Measurements from ENCODE around the gene EFHD1.

The EFHD1 gene

DNA sequence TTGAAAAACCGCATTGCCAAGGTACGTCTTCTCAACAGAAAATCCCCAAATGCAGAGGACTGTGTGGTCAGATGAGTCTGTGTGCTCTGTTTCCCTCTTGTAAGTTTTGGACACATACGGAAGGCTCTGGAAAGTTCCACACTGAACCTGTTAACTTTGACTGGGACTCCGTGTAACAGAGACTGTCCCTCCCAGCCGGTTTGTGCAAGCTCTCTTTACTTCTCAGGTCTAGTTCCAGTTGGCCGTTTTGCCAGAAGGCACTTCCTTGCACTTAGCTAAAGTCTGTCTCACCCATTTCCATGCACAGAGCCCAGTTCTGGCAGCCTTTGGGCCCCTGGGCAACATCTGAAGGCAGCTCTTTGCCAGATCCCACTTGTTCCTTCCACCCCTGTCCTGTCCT, 22.0 kb downstream of the EFHD1 start:
- no peaks in the 10 kb centered on the region for H3K9me3 ChIP-seq (ENCODE audit: control insufficient read depth in 1 of 2, low read length in 2 of 2)
- no peaks in the 10 kb centered on the region for H3K36me3 ChIP-seq (ENCODE audit: control insufficient read depth in 1 of 2, insufficient read depth in 2 of 2, low read length in 2 of 2)
- H3K4me1 ChIP-seq (ENCODE audit: control insufficient read depth in 1 of 2, insufficient read depth in 2 of 2, low read length in 2 of 2): no peaks in the 10 kb centered on the region
- no peak overlapping the region for H3K27ac ChIP-seq (ENCODE audit: low read length)
- no peaks in the 10 kb centered on the region for H3K27me3 ChIP-seq (ENCODE audit: low read depth, low read length)
- H3K4me3 ChIP-seq (ENCODE audit: low read depth in 1 of 2, low read length in 2 of 2): no peak overlapping the region

GRCh38 chr2:232658217-232658785, 24.9 kb downstream of the EFHD1 start:
- H3K9me3 ChIP-seq (ENCODE audit: control insufficient read depth in 1 of 2, low read length in 2 of 2): no peaks in the 10 kb centered on the region
- H3K4me3 ChIP-seq (ENCODE audit: low read depth in 1 of 2, low read length in 2 of 2): no peak overlapping the region
- no peaks in the 10 kb centered on the region for H3K27me3 ChIP-seq (ENCODE audit: low read depth, low read length)
- no peaks in the 10 kb centered on the region for H3K4me1 ChIP-seq (ENCODE audit: control insufficient read depth in 1 of 2, insufficient read depth in 2 of 2, low read length in 2 of 2)
- H3K27ac ChIP-seq (ENCODE audit: low read length): no peak overlapping the region
- H3K36me3 ChIP-seq (ENCODE audit: control insufficient read depth in 1 of 2, insufficient read depth in 2 of 2, low read length in 2 of 2): no peaks in the 10 kb centered on the region

DNA sequence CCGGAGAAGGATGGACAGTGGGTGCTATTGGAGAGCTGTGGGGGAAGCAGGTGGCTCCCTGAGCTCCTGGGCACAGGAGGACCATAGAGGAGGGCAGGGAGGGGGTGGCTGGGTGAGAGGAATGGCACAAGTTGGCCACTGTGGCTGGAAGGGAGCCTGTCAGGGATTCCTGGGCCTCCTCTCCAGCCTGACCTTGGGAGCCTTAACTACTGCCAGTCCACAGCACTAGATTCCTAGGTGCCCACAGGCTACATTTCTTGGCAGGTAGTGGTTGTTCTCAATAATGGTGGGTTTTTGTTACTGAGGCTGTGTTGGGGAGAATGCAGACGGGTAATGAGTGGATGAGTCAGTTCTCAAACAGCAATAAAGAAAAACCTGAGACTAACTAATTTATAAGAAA, 26.0 kb downstream of the EFHD1 start:
- H3K4me1 ChIP-seq (ENCODE audit: control insufficient read depth in 1 of 2, insufficient read depth in 2 of 2, low read length in 2 of 2): no peaks in the 10 kb centered on the region
- no peak overlapping the region for H3K27ac ChIP-seq (ENCODE audit: low read length)

GRCh38 chr2:232662486-232663260, 29.3 kb downstream of the EFHD1 start:
- Histone ChIP-seq H3K36me3 (ENCODE audit: control insufficient read depth in 1 of 2, insufficient read depth in 2 of 2, low read length in 2 of 2) (no peaks in the 10 kb centered on the region), H3K4me1 (ENCODE audit: control insufficient read depth in 1 of 2, insufficient read depth in 2 of 2, low read length in 2 of 2) (no peaks in the 10 kb centered on the region), H3K9me3 (ENCODE audit: control insufficient read depth in 1 of 2, low read length in 2 of 2) (no peaks in the 10 kb centered on the region), H3K27me3 (ENCODE audit: low read depth, low read length) (no peaks in the 10 kb centered on the region), H3K27ac (ENCODE audit: low read length) (no peak overlapping the region), H3K4me3 (ENCODE audit: low read depth in 1 of 2, low read length in 2 of 2) (no peak overlapping the region)

More for the DNA sequence above, 26.0 kb downstream of the EFHD1 start:
- Histone ChIP-seq H3K36me3 (ENCODE audit: control insufficient read depth in 1 of 2, insufficient read depth in 2 of 2, low read length in 2 of 2) (no peaks in the 10 kb centered on the region), H3K27me3 (ENCODE audit: low read depth, low read length) (no peaks in the 10 kb centered on the region), H3K4me3 (ENCODE audit: low read depth in 1 of 2, low read length in 2 of 2) (no peak overlapping the region), H3K9me3 (ENCODE audit: control insufficient read depth in 1 of 2, low read length in 2 of 2) (no peaks in the 10 kb centered on the region)

- Histone ChIP-seq H3K27ac (ENCODE audit: low read length) (no peak overlapping the region), H3K27me3 (ENCODE audit: low read depth, low read length) (no peaks in the 10 kb centered on the region), H3K4me3 (ENCODE audit: low read depth in 1 of 2, low read length in 2 of 2) (no peak overlapping the region), H3K36me3 (ENCODE audit: control insufficient read depth in 1 of 2, insufficient read depth in 2 of 2, low read length in 2 of 2) (no peaks in the 10 kb centered on the region), H3K9me3 (ENCODE audit: control insufficient read depth in 1 of 2, low read length in 2 of 2) (no peaks in the 10 kb centered on the region), H3K4me1 (ENCODE audit: control insufficient read depth in 1 of 2, insufficient read depth in 2 of 2, low read length in 2 of 2) (peaks cover 0 to 5% of the 10 kb centered on the region in 2 donors)
Measured at GRCh38 chr2:232666051-232666805, 32.8 kb downstream of the EFHD1 start.

DNA sequence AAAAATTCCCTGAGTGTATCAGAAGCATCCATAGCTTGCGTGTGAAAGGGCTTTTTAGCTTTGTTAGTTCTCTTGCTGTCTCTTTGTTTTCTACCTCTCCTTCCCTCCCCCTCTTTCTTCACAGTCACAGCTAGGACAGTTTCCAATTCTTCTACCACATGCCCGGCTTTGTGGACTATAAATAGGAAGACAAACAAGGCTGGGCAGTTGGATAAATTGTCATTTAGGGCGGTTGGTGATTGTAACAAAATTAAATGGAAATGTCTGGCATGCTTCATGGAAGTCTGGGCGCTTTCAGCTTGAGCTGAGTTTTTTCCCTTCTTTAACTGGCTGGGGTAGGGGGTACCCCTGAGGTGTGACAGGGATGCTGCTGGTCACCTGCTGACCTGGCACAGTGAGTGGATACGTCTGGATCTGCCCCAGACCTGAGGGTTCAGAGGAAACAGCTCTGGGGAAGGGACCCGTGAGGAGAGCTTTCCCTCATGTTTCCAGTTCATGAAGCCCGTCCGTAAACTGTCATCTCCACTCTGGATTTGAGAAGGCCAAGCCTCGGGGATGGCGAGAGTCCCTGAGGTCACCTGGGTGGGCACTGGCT, 34.7 kb downstream of the EFHD1 start:
- peaks cover 0 to 5% of the 10 kb centered on the region in 2 donors for H3K4me1 ChIP-seq (ENCODE audit: control insufficient read depth in 1 of 2, insufficient read depth in 2 of 2, low read length in 2 of 2)
- H3K36me3 ChIP-seq (ENCODE audit: control insufficient read depth in 1 of 2, insufficient read depth in 2 of 2, low read length in 2 of 2): no peaks in the 10 kb centered on the region
- H3K4me3 ChIP-seq (ENCODE audit: low read depth in 1 of 2, low read length in 2 of 2): no peak overlapping the region
- H3K27ac ChIP-seq (ENCODE audit: low read length): no peak overlapping the region
- no peaks in the 10 kb centered on the region for H3K9me3 ChIP-seq (ENCODE audit: control insufficient read depth in 1 of 2, low read length in 2 of 2)
- no peaks in the 10 kb centered on the region for H3K27me3 ChIP-seq (ENCODE audit: low read depth, low read length)

GRCh38 chr2:232668805-232669444, 35.5 kb downstream of the EFHD1 start:
- Histone ChIP-seq H3K27ac (ENCODE audit: low read length) (no peak overlapping the region), H3K36me3 (ENCODE audit: control insufficient read depth in 1 of 2, insufficient read depth in 2 of 2, low read length in 2 of 2) (no peaks in the 10 kb centered on the region), H3K4me3 (ENCODE audit: low read depth in 1 of 2, low read length in 2 of 2) (no peak overlapping the region), H3K27me3 (ENCODE audit: low read depth, low read length) (no peaks in the 10 kb centered on the region), H3K9me3 (ENCODE audit: control insufficient read depth in 1 of 2, low read length in 2 of 2) (no peaks in the 10 kb centered on the region), H3K4me1 (ENCODE audit: control insufficient read depth in 1 of 2, insufficient read depth in 2 of 2, low read length in 2 of 2) (peaks cover 0 to 5% of the 10 kb centered on the region in 2 donors)

- no peaks in the 10 kb centered on the region for H3K36me3 ChIP-seq (ENCODE audit: control insufficient read depth in 1 of 2, insufficient read depth in 2 of 2, low read length in 2 of 2)
- no peak overlapping the region for H3K27ac ChIP-seq (ENCODE audit: low read length)
- H3K4me1 ChIP-seq (ENCODE audit: control insufficient read depth in 1 of 2, insufficient read depth in 2 of 2, low read length in 2 of 2): peaks cover 0 to 5% of the 10 kb centered on the region in 2 donors
- no peak overlapping the region for H3K4me3 ChIP-seq (ENCODE audit: low read depth in 1 of 2, low read length in 2 of 2)
- H3K9me3 ChIP-seq (ENCODE audit: control insufficient read depth in 1 of 2, low read length in 2 of 2): no peaks in the 10 kb centered on the region
- H3K27me3 ChIP-seq (ENCODE audit: low read depth, low read length): no peaks in the 10 kb centered on the region
Measured at GRCh38 chr2:232672588-232672987, 39.2 kb downstream of the EFHD1 start.

DNA sequence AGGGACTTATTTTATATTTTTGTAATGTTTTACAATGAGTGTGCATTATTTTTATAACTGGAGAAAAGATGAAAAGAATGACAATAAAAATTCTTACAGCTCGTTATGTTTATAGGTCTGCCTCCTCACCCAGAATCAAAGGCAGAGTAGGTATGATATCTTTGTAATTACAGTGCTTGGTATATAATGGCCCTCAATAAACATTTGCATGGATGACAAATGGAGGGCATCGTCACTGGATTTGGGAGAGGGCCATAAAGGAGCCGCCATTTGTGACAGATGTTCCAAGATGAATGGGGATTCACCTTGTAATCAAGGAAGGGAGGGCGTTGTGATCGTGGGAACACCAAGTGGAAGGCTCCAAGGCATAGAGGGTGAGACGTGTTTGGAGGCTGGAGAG, 41.1 kb downstream of the EFHD1 start:
- Histone ChIP-seq H3K4me1 (ENCODE audit: control insufficient read depth in 1 of 2, insufficient read depth in 2 of 2, low read length in 2 of 2) (no peaks in the 10 kb centered on the region), H3K27ac (ENCODE audit: low read length) (no peak overlapping the region), H3K36me3 (ENCODE audit: control insufficient read depth in 1 of 2, insufficient read depth in 2 of 2, low read length in 2 of 2) (no peaks in the 10 kb centered on the region), H3K4me3 (ENCODE audit: low read depth in 1 of 2, low read length in 2 of 2) (no peak overlapping the region), H3K9me3 (ENCODE audit: control insufficient read depth in 1 of 2, low read length in 2 of 2) (no peaks in the 10 kb centered on the region), H3K27me3 (ENCODE audit: low read depth, low read length) (no peaks in the 10 kb centered on the region)

DNA sequence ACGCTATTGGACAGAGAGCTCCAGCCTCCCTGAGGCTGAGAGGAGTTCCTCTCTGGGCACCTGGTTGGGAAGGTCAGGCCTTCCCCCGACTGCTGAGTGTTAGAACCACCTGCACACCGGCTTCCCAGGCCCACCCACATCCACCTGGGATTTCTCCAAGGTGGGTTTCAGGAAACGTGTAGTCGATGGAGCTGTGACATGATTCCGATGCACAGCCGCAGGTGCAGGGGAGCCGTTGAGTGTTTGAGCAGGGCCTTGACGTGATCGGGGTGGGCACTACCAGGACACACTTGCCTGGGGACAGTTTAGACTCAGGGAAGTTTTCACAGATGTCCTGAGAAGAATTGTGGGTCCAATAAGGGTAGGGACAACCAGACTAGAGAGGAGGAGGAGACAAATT, 42.0 kb downstream of the EFHD1 start:
- Histone ChIP-seq H3K4me1 (ENCODE audit: control insufficient read depth in 1 of 2, insufficient read depth in 2 of 2, low read length in 2 of 2) (no peaks in the 10 kb centered on the region), H3K4me3 (ENCODE audit: low read depth in 1 of 2, low read length in 2 of 2) (no peak overlapping the region), H3K27ac (ENCODE audit: low read length) (no peak overlapping the region), H3K9me3 (ENCODE audit: control insufficient read depth in 1 of 2, low read length in 2 of 2) (no peaks in the 10 kb centered on the region), H3K27me3 (ENCODE audit: low read depth, low read length) (no peaks in the 10 kb centered on the region), H3K36me3 (ENCODE audit: control insufficient read depth in 1 of 2, insufficient read depth in 2 of 2, low read length in 2 of 2) (no peaks in the 10 kb centered on the region)

DNA sequence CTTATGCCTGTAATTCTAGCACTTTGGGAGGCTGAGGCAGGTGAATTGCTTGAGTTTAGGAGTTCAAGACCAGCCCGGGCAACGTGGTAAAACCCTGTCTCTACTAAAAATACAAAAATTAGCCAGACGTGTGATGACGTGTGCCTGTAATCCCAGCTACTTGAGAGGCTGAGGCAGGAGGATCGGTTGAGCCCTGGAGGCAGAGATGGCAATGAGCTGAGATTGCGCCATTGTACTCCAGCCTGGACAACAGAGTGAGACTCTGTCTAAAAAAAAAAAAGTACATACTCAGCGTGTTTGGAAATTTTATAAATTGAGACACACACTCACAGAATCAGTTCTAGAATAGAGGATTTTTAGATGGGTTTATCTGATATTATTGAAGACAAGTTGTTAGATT, 46.6 kb downstream of the EFHD1 start:
- Histone ChIP-seq H3K27ac (ENCODE audit: low read length) (no peak overlapping the region), H3K4me3 (ENCODE audit: low read depth in 1 of 2, low read length in 2 of 2) (no peak overlapping the region), H3K36me3 (ENCODE audit: control insufficient read depth in 1 of 2, insufficient read depth in 2 of 2, low read length in 2 of 2) (no peaks in the 10 kb centered on the region), H3K27me3 (ENCODE audit: low read depth, low read length) (no peaks in the 10 kb centered on the region), H3K9me3 (ENCODE audit: control insufficient read depth in 1 of 2, low read length in 2 of 2) (no peaks in the 10 kb centered on the region), H3K4me1 (ENCODE audit: control insufficient read depth in 1 of 2, insufficient read depth in 2 of 2, low read length in 2 of 2) (no peaks in the 10 kb centered on the region)
